H1 (cell line): ENCODE results near the gene DPYSL4. TPM values are rescaled to one million over a fixed set of nuclear protein-coding genes. Genes with fewer than 3 reads are reported as not detected.

Experiments used
- CTCF ChIA-PET: fragments of 300-600 bp; sonication (Branson Sonifier 250); formaldehyde crosslinking; loops from one replicate; lab custom pipeline; 2021; ENCODE audit not compliant: partially characterized antibody; lab: Charles Lee
- POLR2A ChIA-PET: fragments of 300-600 bp; sonication (Branson Sonifier 250); formaldehyde crosslinking; loops from one replicate; lab custom pipeline; 2021; ENCODE audit warnings: inconsistent platforms; ENCODE audit not compliant: partially characterized antibody; lab: Charles Lee
- DNase-seq, 2 experiments: peaks; one replicate each; pipeline versions ENCODE4 v3.0.0 to v3.0.0-alpha.2; 2010 to 2022; ENCODE audit warnings: low spot score in 2 of 2, low read depth in 1 of 2, mixed read lengths in 1 of 2
- FAIRE-seq: peaks from 2 replicates; lab custom pipeline; 2011; peaks lifted over from hg19 to GRCh38; lab: Jason Lieb, UNC
- H2AFZ ChIP-seq: 2 replicates; pipeline ENCODE4 v1.8.1; 2012; ENCODE audit warnings: low read length, inconsistent platforms
- H2AK5ac ChIP-seq: 2 replicates; pipeline ENCODE4 v1.6.1; 2013; ENCODE audit warnings: low read depth, low read length
- H2BK120ac ChIP-seq: replicated peaks from 2 replicates; pipeline ENCODE3; 2013; ENCODE audit warnings: low read depth, low read length, inconsistent platforms
- H2BK12ac ChIP-seq: 2 replicates; pipeline ENCODE4 v1.6.1; 2013; ENCODE audit warnings: low read depth, low read length
- H2BK15ac ChIP-seq: 2 replicates; pipeline ENCODE4 v1.6.1; 2013; ENCODE audit warnings: low read length
- H2BK20ac ChIP-seq: 2 replicates; pipeline ENCODE4 v1.6.1; 2013; ENCODE audit warnings: low read length
- H2BK5ac ChIP-seq: 2 replicates; pipeline ENCODE4 v1.6.1; 2013; ENCODE audit warnings: low read depth, low read length
- H3K14ac ChIP-seq: 2 replicates; pipeline ENCODE4 v1.6.1; 2013; ENCODE audit warnings: inconsistent platforms; ENCODE audit not compliant: insufficient read length
- H3K18ac ChIP-seq: 2 replicates; pipeline ENCODE4 v1.6.1; 2013; ENCODE audit warnings: low read length; ENCODE audit errors: extremely low read depth
- H3K23ac ChIP-seq: 2 replicates; pipeline ENCODE4 v1.6.1; 2013; ENCODE audit warnings: inconsistent platforms; ENCODE audit not compliant: insufficient read length
- H3K23me2 ChIP-seq: 2 replicates; pipeline ENCODE4 v1.6.1; 2013; ENCODE audit warnings: low read depth, low read length
- H3K27ac ChIP-seq: 2 replicates; pipeline ENCODE4 v1.6.1; 2011; ENCODE audit warnings: low read depth, low read length, inconsistent platforms
- H3K27me3 ChIP-seq, 4 experiments: replicated peaks in 1 of 4; 1 replicate in 1 of 4; 2 replicates in 3 of 4; pipeline versions ENCODE4 v1.6.1 to v1.8.1; 2011 to 2013; ENCODE audit warnings: low read length in 3 of 4, mild to moderate bottlenecking in 3 of 4, inconsistent platforms in 2 of 4, mixed read lengths in 2 of 4, moderate library complexity in 1 of 4; ENCODE audit not compliant: control insufficient read depth in 3 of 4, insufficient read depth in 3 of 4; ENCODE audit errors: extremely low read depth in 1 of 4
- H3K36me3 ChIP-seq, 4 experiments: 2 replicates each; pipeline versions ENCODE4 v1.6.1 to v1.8.1; 2011 to 2013; ENCODE audit warnings: mild to moderate bottlenecking in 4 of 4, low read length in 3 of 4, moderate library complexity in 2 of 4, control low read depth in 1 of 4, inconsistent platforms in 1 of 4; ENCODE audit not compliant: insufficient read depth in 4 of 4, control insufficient read depth in 2 of 4
- H3K4ac ChIP-seq: replicated peaks from 2 replicates; pipeline ENCODE3; 2013; ENCODE audit warnings: low read length, low read depth, mixed read lengths, inconsistent platforms; ENCODE audit not compliant: insufficient read length
- H3K4me1 ChIP-seq, 4 experiments: replicated peaks in 1 of 4; 1 replicate in 1 of 4; 2 replicates in 3 of 4; pipeline versions ENCODE4 v1.6.1 to v1.8.1; 2011 to 2013; ENCODE audit warnings: low read length in 3 of 4, inconsistent platforms in 2 of 4, mixed read lengths in 1 of 4; ENCODE audit not compliant: insufficient read depth in 4 of 4, control insufficient read depth in 3 of 4
- H3K4me2 ChIP-seq, 2 experiments: 2 replicates each; pipeline versions ENCODE4 v1.6.1 to v1.8.1; 2011 to 2013; ENCODE audit warnings: low read depth in 2 of 2, low read length in 2 of 2, control low read depth in 1 of 2, inconsistent platforms in 1 of 2, mild to moderate bottlenecking in 1 of 2; ENCODE audit not compliant: insufficient read depth in 1 of 2
- H3K4me3 ChIP-seq, 4 experiments: fragments of 200-600, 300-600 bp in 1 of 4; sonication (generic), shearing (Covaris generic), sonication (Bioruptor Twin) in 1 of 4; 2 replicates each; pipeline versions ENCODE4 v1.5.1 to v1.8.1; 2011 to 2016; ENCODE audit warnings: low read length in 4 of 4, low read depth in 3 of 4, control low read depth in 2 of 4, inconsistent platforms in 2 of 4, mild to moderate bottlenecking in 2 of 4, mixed read lengths in 1 of 4, moderate library complexity in 1 of 4; ENCODE audit not compliant: insufficient read depth in 2 of 4; ENCODE audit errors: extremely low read depth in 1 of 4
- H3K56ac ChIP-seq: replicated peaks from 2 replicates; pipeline ENCODE3; 2013; ENCODE audit warnings: low read depth, mild to moderate bottlenecking, mixed read lengths, low read length, inconsistent platforms; ENCODE audit not compliant: insufficient read length
- H3K79me1 ChIP-seq: 2 replicates; pipeline ENCODE4 v1.6.1; 2013; ENCODE audit warnings: low read depth, low read length, control low read depth
- H3K79me2 ChIP-seq, 2 experiments: 2 replicates each; pipeline versions ENCODE4 v1.6.1 to v1.8.1; 2012 to 2013; ENCODE audit warnings: low read length in 2 of 2, mild to moderate bottlenecking in 2 of 2, inconsistent platforms in 1 of 2; ENCODE audit not compliant: insufficient read depth in 2 of 2, control insufficient read depth in 1 of 2
- H3K9ac ChIP-seq, 4 experiments: replicated peaks in 1 of 4; 1 replicate in 1 of 4; 2 replicates in 3 of 4; pipeline versions ENCODE4 v1.6.1 to v1.8.1; 2011 to 2013; ENCODE audit warnings: low read depth in 3 of 4, low read length in 3 of 4, control low read depth in 2 of 4, mild to moderate bottlenecking in 2 of 4, moderate library complexity in 2 of 4, inconsistent platforms in 1 of 4; ENCODE audit errors: extremely low read depth in 1 of 4
- H3K9me3 ChIP-seq, 2 experiments: 2 replicates each; pipeline versions ENCODE4 v1.6.1 to v1.8.1; 2012 to 2013; ENCODE audit warnings: mild to moderate bottlenecking in 2 of 2, moderate library complexity in 2 of 2, control low read depth in 1 of 2, inconsistent platforms in 1 of 2, low read depth in 1 of 2, low read length in 1 of 2, mixed read lengths in 1 of 2; ENCODE audit not compliant: insufficient read depth in 2 of 2
- H4K20me1 ChIP-seq, 2 experiments: replicated peaks in 1 of 2; 2 replicates each; pipeline versions ENCODE3 to v1.8.1; 2011 to 2013; ENCODE audit warnings: inconsistent platforms in 2 of 2, low read length in 2 of 2, mild to moderate bottlenecking in 1 of 2; ENCODE audit not compliant: insufficient read depth in 2 of 2, control insufficient read depth in 1 of 2
- H4K5ac ChIP-seq: 2 replicates; pipeline ENCODE4 v1.6.1; 2013; ENCODE audit warnings: low read length, low read depth, mixed read lengths, inconsistent platforms; ENCODE audit not compliant: insufficient read length
- H4K8ac ChIP-seq: 2 replicates; pipeline ENCODE4 v1.8.0; 2013; ENCODE audit warnings: mild to moderate bottlenecking, moderate library complexity, low read length, inconsistent platforms; ENCODE audit not compliant: insufficient read depth; ENCODE audit errors: extremely low read depth
- H4K91ac ChIP-seq: replicated peaks from 2 replicates; pipeline ENCODE3; 2013; ENCODE audit warnings: low read length, mixed read lengths, inconsistent platforms; ENCODE audit not compliant: insufficient read length
- CBX5 ChIP-seq: fragments of 300-800, 300-1000 bp; sonication (generic); IDR thresholded peaks from 2 replicates; pipeline ENCODE4 v1.7.1; 2016; ENCODE audit warnings: antibody characterized with exemption, low read length, low read depth
- CHD2 ChIP-seq: IDR thresholded peaks from 2 replicates; pipeline ENCODE4 v1.6.1; 2012; ENCODE audit warnings: low read length, improper control_type of control experiment
- JUN ChIP-seq: IDR thresholded peaks from 2 replicates; pipeline ENCODE4 v1.6.1; 2011; ENCODE audit warnings: low read depth, mild to moderate bottlenecking, improper control_type of control experiment, low read length
- SAP30 ChIP-seq: fragments of 300-600 bp; sonication (generic); IDR thresholded peaks from 2 replicates; pipeline ENCODE4 v1.7.1; 2012; ENCODE audit warnings: low read length, moderate library complexity, mild to moderate bottlenecking, inconsistent platforms; ENCODE audit not compliant: insufficient read depth, insufficient replicate concordance
- WGBS, 2 experiments: shearing (Covaris generic) in 1 of 2; methylation state at CpG; one replicate each; pipeline versions ENCODE4 v1.1.6 to v1.1.7; 2013 to 2015; ENCODE audit warnings: low lambda C conversion rate in 2 of 2, mixed read lengths in 2 of 2, inconsistent platforms in 1 of 2, low coverage in 1 of 2, missing lambda C conversion rate in 1 of 2; ENCODE audit not compliant: insufficient replicate concordance in 2 of 2, insufficient coverage in 1 of 2, insufficient read length in 1 of 2; ENCODE audit errors: extremely low coverage in 1 of 2, missing lambda C conversion rate in 1 of 2; 5-methylcytosine and 5-hydroxymethylcytosine counted together
- polyA plus RNA-seq, 7 experiments: library from polyadenylated mRNA; depleted of rRNA in 3 of 7; stranded (reverse) in 5 of 7; unstranded in 2 of 7; fragments of >200 nt in 5 of 7; fragments of 200-250 nt in 2 of 7; gene quantifications; 1 replicate in 5 of 7; 2 replicates in 1 of 7; 4 replicates in 1 of 7; pipeline versions ENCODE4 v1.2.1 to v1.2.3, GENCODE V29; 2011 to 2013; ENCODE audit warnings: missing spikeins in 2 of 7, mixed read lengths in 2 of 7
- total RNA-seq: library from RNA; stranded (reverse); fragmentation: NEBNext Ultra II Directional; extraction: Animal tissue kit (Norgen Biotek cat#: 25700); gene quantifications from 2 replicates; pipeline ENCODE4 v1.2.1, GENCODE V29; 2021

DPYSL4 gene
- total and polyA plus RNA-seq, 2 of the 8 experiments (the other 6 are each of a cell fraction or from before 2014, with no cell fraction given), result 12.9 to 15.2 TPM

GRCh38 chr10:132204078-132204780 lies 17.5 kb downstream of the DPYSL4 start:
- H3K36me3 ChIP-seq, result no peaks in the 10 kb centered on the region; a peak in 1 of 8 replicates
- H4K5ac ChIP-seq, result no peak overlapping the region
- H3K4me2 ChIP-seq, result no peak overlapping the region
- no peak overlapping the region for H2BK20ac ChIP-seq
- H2BK15ac ChIP-seq, result no peak overlapping the region
- H3K79me1 ChIP-seq, result no peaks in the 10 kb centered on the region
- H2BK5ac ChIP-seq, result no peak overlapping the region; the same call in 1 of the 2 replicates
- ChIA-PET CTCF (interaction anchor here (1.0 kb wide), 2 partner anchors 11 to 152 kb away, joined by 3 read pairs; no protein-coding TSS in a partner anchor), POLR2A (no interaction called here)
- H3K4me3 ChIP-seq, result no peak overlapping the region
- no peak overlapping the region for H3K23ac ChIP-seq
- H3K14ac ChIP-seq, result no peak overlapping the region
- H2AFZ ChIP-seq, result no peak overlapping the region
- no peak overlapping the region for H2AK5ac ChIP-seq
- no peaks in the 10 kb centered on the region for H3K23me2 ChIP-seq
- no peaks in the 10 kb centered on the region for H3K79me2 ChIP-seq
- H3K4me1 ChIP-seq, result no peaks in the 10 kb centered on the region
- H3K27ac ChIP-seq, result no peak overlapping the region
- TF ChIP-seq CHD2 (no peak), JUN (no peak), CBX5 (no peak), SAP30 (no peak)
- 94% methylated on average over 15 of the region's 20 CpGs; no CpG with 5 or more reads in 1 of the 2 experiments for WGBS, 2 experiments
- H2BK12ac ChIP-seq, result no peak overlapping the region
- H3K4ac ChIP-seq, result no peak overlapping the region
- no peak overlapping the region for H4K91ac ChIP-seq
- no peak overlapping the region for H2BK120ac ChIP-seq
- H4K8ac ChIP-seq, result no peak overlapping the region; the same call in 1 of the 2 replicates
- no peak overlapping the region for H3K18ac ChIP-seq
- peaks cover 1 to 6% of the 10 kb centered on the region in 2 experiments for H4K20me1 ChIP-seq
- H3K9ac ChIP-seq, result no peak overlapping the region
- no peaks in the 10 kb centered on the region for H3K27me3 ChIP-seq
- DNase-seq (peak in 1 of 2 experiments; percentile 43), FAIRE-seq (no peak)
- H3K56ac ChIP-seq, result no peak overlapping the region
- no peaks in the 10 kb centered on the region for H3K9me3 ChIP-seq
